Stimulated activated CD8-positive, alpha-beta memory T cell treated with anti-CD3 and anti-CD28 coated beads, Interleukin-7, amount 100 ng/mL, for 24 hours (primary cell): ENCODE results near the gene LCN6.
"Not testable (repeated sequence)": the region's sequence is repeated elsewhere in the genome, so short reads cannot be mapped to it uniquely, and the experiment has no call there.

Experiments used
- DNase-seq: peaks from one replicate; pipeline ENCODE4 v3.0.0-alpha.2; 2020; ENCODE audit warnings: low read depth

Gene LCN6

DNA sequence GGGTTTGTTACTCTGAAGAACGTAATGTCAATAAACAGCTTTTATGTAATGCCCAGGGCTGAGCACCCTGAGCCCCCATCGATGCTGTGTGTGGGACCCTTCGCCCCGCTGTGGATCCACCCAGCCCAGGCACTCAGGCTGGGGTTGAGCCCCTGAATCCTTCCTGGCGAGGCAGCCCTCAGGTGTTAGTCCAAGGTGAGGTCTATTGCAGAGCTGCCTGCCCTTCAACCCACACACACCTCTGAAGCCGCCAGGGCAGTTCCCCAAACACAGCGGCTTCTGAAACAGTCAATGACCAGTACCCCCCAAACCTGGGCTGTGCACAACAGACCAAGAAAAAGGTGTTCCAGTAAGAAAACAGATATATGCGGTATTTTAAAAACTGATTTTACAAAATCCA, 24.3 kb downstream of the LCN6 start:
- DNase-seq: no peak

DNA sequence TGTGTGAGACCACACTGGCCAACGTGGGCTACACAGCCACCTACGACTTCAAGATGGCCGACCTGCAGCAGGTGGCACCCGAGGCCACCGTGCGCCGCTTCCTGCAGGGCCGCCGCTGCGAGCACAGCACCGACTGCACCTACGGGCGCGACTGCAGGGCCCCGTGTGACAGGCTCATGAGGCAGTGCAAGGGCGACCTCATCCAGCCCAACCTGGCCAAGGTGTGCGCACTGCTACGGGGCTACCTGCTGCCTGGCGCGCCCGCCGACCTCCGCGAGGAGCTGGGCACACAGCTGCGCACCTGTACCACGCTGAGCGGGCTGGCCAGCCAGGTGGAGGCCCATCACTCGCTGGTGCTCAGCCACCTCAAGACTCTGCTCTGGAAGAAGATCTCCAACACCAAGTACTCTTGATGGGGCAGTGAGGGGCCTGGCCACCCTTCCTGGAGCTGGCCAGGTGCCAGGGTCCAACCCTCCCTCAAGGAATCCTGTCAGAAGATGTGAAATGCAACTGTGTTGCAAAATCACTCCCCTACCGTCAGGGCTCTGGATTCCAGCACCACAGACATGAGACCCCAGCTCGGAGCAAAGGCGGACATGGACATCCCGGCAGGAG, 24.9 kb downstream of the LCN6 start:
- no peak for DNase-seq

DNA sequence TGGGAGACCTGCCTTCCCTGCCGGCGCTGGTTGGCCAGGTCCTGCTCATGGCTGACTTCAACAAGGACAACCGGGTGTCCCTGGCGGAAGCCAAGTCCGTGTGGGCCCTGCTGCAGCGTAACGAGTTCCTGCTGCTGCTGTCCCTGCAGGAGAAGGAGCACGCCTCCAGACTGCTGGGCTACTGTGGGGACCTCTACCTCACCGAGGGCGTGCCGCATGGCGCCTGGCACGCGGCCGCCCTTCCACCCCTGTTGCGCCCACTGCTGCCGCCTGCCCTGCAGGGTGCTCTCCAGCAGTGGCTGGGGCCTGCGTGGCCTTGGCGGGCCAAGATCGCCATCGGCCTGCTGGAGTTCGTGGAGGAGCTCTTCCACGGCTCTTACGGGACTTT, 25.4 kb downstream of the LCN6 start:
- DNase-seq: no peak

DNA sequence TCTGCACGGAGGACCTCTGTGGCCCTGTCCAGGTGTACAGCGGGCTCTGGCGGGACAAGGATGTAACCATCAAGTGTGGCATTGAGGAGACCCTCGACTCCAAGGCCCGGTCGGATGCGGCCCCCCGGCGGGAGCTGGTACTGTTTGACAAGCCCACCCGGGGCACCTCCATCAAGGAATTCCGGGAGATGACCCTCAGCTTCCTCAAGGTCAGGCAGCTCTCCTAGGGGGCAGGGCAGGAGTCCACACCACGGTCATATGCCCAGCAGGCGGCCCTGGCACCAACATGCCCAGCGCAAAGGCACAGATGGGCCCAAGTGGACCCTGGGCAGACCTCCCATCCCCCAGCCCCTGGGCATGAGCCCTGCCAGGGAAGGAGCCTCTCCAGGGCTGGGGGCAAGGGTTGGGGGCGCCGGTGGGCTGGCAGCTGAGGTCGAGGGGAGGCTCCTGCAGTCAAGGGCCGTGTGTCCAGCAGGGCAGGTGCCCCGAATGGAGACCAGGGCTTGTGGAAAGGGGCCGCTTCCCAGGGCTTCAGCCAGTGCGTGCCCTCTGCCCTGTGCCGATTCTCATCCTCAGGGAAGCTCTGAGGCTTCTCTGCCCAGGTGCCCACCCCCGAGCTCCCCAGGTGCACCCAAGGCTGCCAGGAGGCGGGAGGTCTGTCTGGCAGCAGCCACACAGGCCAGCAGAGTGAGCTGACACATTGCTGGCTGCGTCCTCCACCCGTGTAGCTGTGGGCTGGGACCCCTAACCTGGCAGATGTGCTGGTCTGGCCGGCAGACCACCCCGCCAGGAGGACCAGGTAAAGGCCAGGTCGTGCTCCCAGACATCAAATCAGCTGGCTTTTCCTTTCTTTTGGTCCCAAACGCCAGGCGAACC, 26.0 kb downstream of the LCN6 start:
- DNase-seq: no peak

DNA sequence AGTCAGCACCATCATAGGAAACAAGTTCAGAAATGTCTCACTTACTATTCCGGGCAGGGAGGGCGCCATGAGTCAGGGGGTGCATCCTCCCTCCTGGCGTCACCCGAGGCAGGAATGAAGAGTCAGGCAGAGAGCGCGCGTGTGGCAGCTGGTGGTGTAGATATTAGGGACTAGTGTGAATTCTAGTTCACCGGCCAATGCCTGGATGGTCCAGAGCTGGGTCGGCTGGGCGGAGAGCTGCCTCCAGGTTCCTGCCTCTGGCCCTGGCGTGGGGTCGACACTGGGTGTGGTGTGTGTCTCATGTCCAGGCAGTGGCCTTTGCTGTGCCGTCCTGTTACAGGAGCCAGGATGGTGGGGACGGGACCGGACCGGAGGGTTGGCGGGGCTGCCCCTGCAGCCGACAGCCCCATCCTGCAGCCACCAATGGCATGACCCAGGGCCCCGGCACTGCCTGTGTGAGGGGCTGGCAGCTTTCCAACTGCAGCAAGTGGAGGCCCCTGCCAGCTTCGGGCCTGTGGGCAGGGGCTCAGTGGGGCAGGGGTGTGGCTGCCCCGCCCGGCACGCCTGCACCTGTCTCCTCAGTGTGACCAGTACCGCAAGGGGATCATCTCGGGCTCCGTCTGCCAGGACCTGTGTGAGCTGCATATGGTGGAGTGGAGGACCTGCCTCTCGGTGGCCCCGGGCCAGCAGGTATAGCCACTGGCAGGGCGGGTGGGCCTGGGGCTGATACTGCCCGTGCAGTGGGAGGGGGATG, 26.8 kb downstream of the LCN6 start:
- DNase-seq: no peak

DNA sequence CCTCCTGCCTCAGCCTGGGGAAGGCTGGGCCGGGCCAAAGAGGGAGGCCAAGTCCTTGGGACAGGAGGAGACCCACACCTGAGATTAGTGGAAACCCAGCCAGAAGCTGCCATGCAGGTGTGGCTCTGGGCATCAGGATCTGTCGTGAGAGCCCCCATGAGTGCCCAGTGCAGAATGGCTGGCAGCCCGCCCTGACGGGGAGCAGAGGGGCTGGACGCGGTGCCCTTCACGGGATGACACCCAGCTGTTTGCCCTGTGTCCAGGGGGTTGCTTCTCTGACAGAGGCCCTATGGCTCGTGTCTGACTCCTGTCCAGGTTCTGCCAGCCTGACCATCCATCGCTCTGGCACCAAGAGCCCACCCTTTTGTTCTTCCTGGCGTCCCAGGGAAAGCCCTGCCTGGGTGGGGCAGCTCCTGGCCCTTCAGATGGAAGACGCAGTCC, 27.4 kb downstream of the LCN6 start:
- DNase-seq: no peak

DNA sequence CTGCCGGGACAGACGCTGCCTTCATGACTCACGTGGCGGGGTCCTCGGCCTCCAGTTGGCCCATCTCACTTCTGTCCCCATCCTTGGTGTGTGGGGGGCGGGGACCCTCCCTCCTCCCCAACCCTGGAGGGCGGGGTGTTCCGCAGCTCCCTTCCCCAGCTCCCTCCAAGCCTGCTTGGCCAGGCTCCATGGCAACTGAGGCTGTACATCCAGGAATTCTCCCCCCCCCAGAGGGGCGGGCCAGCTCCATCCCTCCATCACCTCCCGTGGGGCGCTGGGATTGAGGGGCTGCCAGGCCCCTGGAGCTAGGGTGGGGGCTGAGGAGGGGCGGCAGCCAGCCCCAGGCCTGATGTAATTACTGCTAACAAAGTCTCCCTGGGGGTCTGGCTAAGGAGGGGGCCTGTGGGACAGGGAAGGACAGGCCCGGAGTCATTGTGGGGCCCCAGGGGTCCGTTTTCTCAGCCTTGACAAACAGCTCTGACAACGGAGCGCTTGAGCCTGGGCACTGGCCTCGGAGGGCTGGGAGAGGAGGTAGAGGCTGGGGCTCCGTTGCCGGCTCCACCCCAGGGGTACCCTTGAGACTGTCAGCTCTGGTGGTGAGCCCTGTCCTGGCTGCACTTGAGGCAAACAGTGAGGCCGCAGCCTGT, 28.0 kb downstream of the LCN6 start:
- no peak for DNase-seq

DNA sequence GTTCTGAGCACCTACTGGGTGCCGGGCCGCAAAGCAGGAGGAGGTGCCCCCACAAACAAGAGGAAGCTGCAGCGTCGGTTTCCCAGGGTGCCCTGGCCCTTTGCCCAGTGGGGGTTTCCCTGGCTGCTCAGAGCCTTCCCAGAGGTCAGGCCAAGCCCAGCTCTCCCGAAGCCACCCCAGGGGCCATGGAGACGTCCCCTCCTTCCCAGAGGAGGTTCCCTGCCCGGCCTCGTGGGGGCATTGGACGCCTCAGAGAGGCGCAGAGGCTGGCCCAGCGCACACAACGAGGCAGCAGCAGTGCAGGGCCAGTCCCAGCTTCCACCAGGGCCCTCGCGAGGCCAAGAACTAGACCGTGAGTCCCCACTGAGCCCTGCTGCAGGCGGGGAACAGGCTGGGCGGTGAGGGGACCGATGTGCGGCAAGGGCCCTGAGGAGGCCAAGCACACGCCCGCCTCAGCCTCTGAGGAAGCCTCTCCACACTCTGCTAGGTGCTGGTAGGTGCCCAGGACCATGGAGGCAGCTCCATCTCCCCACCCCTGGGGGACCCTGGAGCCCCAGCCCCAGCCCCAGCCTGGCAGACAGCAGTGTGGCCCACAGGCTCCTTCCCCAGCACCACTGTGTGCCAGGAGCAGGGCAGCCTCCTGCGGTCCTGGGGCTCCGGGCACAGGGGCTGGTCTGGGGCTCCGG, 29.0 kb downstream of the LCN6 start:
- DNase-seq: no peak

DNA sequence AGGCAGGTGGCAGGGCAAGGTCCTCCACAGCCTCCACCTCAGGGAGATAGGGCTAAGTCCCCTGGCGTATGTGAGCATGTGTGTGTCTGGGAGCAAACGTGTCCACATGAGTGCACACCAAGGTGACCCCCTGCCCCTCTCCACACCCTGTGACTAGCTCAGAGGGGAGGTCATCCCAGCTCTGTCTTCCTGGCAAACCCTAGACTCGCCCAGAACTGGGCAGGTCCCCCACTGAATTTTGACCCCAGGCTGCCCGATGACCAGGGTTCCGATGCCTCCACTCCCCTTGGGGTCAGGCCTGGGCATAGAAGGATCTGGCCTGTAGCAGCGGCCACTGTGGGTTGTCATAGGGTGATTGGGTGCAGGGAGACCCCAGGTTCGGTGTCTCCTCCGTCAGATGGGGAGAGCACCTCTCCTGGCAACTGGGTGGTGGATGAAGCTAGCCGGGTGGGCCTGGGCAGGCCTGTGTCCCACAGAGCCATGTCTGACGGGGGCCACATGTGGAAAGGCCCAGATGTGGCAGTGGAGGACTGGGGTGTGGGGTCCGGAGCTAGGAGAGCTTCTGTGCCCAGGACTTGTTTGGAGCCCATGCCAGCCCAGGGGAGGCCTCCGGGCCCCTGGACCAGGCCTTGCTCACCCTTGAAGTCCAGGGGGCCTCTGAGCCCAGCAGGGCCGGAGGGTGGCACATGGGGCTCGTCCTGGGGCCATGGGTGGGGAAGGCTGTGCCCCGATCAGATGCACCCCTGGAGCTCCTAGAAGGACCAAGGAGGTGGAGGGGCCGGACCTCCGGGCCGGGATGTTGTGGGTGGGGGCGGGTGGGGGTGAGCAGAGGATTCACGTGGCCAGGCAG, 29.8 kb downstream of the LCN6 start:
- no peak for DNase-seq

DNA sequence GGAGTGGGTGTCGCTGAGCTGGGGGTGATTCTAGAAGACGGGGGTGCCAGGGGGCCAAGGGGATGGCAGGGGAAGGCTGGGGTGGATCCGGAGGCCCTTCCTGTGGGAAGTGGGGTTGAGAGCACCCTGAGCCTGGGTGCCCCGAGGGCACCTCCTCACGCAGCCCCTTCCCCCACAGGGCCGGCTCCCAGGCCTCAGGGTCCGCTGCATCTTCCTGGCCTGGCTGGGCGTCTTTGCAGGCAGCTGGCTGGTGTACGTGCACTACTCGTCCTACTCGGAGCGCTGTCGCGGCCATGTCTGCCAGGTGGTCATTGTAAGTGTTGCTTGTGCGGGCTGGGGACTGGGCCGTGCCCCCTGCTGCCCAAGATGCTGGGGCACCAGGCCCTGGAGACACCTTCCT, 30.9 kb downstream of the LCN6 start:
- DNase-seq: no peak

DNA sequence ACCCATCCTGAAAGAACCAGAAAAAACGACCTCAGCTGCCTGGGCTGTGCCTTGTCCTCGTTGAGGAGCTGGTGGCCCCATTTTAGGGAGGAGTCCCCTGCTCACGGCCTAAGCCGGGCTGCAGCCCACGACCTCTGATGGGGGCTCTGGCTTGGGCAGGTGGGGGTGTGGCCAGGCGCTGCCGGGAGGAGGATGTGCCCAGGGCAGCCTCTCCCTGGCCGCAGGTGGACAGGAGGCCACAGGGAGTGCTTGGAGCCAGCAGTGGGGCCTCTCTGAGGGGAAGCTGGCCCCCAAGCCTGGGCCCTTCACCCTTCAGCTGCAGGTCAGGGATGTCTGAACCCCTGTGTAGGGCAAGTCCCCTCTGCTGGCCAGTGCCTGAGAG, 33.4 kb downstream of the LCN6 start:
- no peak for DNase-seq

DNA sequence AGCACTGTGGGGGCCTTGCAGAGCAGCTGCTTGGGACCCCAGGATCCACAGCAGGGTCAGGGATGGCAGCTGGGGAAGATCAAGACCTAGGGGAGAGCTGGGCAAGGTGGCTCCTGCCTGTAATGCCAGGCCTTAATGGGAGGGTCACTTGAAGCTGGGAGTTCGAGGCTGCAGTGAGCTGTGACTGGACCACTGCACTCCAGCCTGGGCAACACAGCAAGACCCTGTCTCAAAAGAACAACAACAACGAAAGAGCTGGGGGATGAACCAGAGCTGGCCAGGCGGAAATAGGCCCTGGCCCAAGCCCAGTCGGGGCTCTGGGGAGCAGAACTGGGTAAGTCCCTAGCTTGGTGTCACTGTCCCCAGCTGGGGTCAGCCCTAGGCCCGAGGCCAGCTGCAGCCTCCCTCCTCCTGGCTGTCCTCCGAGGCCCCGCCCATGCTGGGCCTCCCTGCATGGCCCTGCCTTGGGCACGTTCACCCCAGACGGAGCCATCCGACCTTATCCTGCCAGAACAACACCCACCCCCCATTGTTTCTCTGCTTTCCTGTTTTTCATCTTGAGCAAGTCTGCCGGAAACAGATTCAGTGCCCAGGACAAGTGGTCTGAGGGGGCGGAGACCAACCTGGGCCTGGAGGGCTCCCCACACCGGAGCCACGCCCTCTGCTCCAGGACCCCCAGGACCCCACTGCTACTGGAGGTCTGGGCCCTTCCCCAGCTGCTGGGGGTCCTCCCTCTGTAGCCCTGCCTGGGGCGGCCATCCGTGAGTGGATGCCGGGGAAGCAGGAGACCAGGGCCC, 34.0 kb downstream of the LCN6 start:
- no peak for DNase-seq

DNA sequence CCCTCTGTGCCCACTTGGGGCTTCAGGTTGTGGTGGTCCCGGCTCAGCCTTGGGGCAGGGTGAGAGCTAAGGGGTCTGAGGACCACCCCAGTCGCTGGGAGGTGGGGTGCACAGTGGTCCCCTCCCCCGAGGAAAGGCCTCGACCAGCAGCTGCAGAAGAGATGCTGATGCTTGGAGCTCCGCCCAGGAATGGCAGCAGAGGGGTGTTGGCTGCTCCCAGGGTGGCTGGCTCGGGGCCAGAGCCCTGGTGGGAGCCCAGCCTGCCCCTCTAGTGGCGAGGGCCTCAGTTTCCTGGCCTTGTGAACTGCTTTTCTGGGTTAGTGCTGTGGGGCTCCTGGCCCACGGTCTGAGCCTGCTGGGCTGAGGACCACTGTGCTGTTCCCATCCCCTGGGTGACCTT, 34.8 kb downstream of the LCN6 start:
- no peak for DNase-seq

DNA sequence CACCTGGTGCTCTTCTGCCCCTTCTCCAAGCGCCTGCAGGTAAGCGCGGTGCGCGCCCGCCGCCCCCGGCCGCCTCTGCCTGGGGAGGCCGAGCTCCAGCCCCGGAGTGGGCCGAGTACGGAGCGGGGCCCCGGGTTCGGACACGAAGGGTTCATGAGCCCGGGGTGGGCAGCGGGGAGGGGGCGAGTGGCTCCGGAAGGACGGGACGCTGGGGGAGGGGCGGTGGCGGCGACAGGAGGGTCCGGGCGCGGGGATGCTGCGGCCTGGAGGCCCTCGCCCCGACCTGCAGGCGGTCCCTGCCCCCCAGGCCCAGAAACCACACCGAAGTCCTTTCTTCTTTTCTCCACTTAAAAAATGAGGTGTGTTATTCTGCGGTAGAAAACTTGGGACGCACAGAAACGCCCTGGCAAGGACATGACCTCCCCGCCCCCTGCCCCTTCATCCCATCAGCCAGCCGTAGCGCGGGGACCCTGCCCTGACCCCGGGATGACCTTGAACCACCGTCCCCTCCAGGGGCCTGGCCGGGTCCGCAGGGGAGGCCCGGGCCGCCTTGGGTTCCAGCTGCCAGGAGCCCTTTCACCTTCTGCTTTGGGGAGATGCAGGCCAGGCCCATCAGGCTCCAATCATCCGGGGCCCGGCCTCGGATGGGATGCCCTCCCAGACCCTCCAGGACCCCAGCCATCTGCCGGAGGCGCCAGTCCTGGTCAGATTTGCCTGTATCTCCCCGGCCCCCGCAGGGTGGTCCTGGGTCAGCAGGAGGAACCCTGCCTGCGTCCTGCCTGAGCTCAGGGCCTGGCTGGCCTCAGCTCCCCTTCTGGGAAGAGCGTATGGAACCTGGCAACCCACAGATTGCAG, 35.4 kb downstream of the LCN6 start:
- no peak for DNase-seq

DNA sequence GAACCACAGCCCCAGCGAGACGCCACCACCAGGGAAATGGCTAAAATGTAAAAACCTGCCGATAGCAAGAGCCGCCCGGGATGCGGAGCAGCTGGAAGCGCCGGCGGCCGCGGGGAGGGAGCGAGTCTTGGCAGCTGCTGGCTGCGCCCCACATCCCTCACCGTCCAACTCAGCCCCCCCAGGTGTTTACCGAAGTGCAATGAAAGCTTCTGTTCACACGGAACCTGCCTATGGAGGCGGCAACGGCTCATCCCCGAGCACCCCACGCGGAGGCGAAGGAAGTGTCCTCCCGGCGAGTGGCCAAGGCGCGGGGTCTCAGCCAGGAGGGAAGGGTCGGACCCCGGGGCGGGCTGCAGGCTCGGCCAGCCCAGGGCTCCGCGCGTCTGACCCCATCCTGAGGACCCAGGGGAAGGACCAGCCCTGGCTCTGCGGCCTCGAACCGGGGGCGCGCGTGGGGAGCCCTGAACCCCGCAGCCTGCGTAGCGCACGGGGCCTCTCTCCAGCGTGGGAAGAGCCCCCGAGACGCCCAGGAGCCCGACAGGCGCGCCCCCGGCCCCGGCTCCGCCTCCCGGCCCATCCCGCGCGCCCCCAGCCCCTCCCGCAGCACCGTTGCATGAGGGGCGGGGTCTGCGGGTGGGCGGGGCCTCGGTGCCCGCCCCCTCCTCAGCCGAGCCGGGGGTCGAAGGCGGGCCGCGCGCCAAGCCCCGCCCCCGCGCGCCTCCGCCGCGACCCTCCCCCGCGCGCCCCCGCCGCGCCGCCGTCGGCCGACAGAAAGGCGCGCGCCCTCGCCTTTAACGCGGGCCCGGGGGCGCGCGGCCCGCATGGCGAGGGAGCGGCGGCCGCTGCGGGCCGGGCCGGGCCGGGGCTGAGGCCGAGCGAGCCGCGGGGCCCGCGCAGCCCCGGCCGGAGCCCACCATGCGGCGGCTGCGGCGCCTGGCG, 36.3 kb downstream of the LCN6 start, which contains the start of gene DIPK1B:
TSS of gene DIPK1B (plus strand) at position 822 of the 939 bp plus-strand sequence. CDS start at position 916, 94 bp downstream.
- no peak for DNase-seq

DNA sequence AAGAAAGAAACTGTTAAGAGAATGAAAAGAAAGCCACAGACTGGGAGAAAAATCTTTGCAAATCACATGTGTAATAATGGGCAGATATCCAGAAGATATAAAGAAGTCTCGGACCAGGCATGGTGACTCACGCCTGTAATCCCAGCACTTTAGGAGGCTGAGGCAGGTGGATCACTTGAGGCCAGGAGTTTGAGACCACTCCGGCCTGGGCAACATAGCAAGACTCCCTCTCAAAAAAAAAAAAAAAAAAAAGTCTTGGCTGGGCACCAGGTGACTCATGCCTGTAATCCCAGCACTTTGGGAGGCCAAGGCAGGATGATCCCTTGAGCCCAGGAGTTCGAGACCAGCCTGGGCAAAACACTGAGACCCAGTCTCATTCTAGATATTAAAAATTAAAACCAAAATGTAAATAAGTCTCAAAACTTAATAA, 37.1 kb downstream of the LCN6 start:
- not testable (repeated sequence) for DNase-seq

DNA sequence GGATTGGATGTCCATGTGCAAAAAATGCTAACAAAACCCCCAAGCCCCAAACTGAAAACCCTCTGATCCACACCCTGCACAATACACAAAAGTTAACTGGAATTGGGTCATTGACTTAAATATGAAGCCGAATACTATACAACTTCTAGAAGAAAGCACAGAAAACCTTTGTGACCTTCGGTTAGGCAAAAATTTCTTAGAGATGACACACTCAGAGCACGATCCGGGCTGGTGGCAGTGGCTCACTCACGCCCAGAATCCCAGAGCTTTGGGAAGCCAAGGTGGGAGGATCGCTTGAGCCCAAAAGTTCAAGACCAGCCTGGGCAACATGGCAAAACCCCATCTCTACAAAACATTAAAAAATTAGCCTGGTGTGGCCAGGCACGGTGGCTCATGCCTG, 37.8 kb downstream of the LCN6 start:
- DNase-seq: no peak
